ENCODE results near the gene IL17REL. TPM values are rescaled to one million over a fixed set of nuclear protein-coding genes. Genes with fewer than 3 reads are reported as not detected.

The IL17REL gene
- total RNA-seq, 4 donors from 2014 or later, result not detected

GRCh38 chr22:50056214-50056972 lies 43.8 kb upstream of the IL17REL start:
- WGBS, 2 donors, result 56 to 74% methylated on average over 25 to 26 of the region's 34 CpGs
- no peak for DNase-seq
- H3K27me3 ChIP-seq, result peaks cover 8 to 72% (median 11%) of the 10 kb centered on the region in 4 donors
- no peaks in the 10 kb centered on the region for H3K36me3 ChIP-seq
- intact Hi-C loops (cut with DNase I), result no loop called here
- peaks cover 7 to 18% (median 9%) of the 10 kb centered on the region in 3 donors for H3K4me1 ChIP-seq
- no peak overlapping the region for H3K4me3 ChIP-seq
- peaks cover 0 to 18% (median 0%) of the 10 kb centered on the region in 3 donors for H3K9me3 ChIP-seq
- H3K27ac ChIP-seq, result no peak overlapping the region
- TF ChIP-seq CTCF (IDR thresholded peaks at IDR 0.05) (no peak), POLR2A (IDR thresholded peaks at IDR 0.05) (no peak)

GRCh38 chr22:50053861-50054260 lies 41.3 kb upstream of the IL17REL start:
- intact Hi-C loops (cut with DNase I), result no loop called here
- TF ChIP-seq POLR2A (IDR thresholded peaks at IDR 0.05) (no peak), CTCF (IDR thresholded peaks at IDR 0.05) (no peak)
- Histone ChIP-seq H3K9me3 (peaks cover 0 to 18% (median 0%) of the 10 kb centered on the region in 3 donors), H3K36me3 (no peaks in the 10 kb centered on the region), H3K27me3 (peaks cover 4 to 56% (median 6%) of the 10 kb centered on the region in 4 donors), H3K27ac (no peak overlapping the region), H3K4me1 (peaks cover 5 to 7% (median 6%) of the 10 kb centered on the region in 3 donors), H3K4me3 (no peak overlapping the region)
- no peak for DNase-seq
- WGBS, 2 donors, result 65 to 92% methylated on average over 16 to 18 of the region's 18 CpGs

- 84% methylated on average over 18 of the region's 18 CpGs; no CpG with 5 or more reads in 1 of the 2 donors for WGBS, 2 donors
- H3K4me3 ChIP-seq, result no peak overlapping the region
- no peaks in the 10 kb centered on the region for H3K4me1 ChIP-seq
- peaks cover 0 to 18% (median 0%) of the 10 kb centered on the region in 3 donors for H3K9me3 ChIP-seq
- no peaks in the 10 kb centered on the region for H3K36me3 ChIP-seq
- no peak overlapping the region for H3K27ac ChIP-seq
- TF ChIP-seq CTCF (IDR thresholded peaks at IDR 0.05) (no peak), POLR2A (IDR thresholded peaks at IDR 0.05) (no peak)
- intact Hi-C loops (cut with DNase I), result no loop called here
- no peak for DNase-seq
- peaks cover 0 to 52% (median 0%) of the 10 kb centered on the region in 4 donors for H3K27me3 ChIP-seq
Observed at GRCh38 chr22:50051930-50052329, 39.4 kb upstream of the IL17REL start.

- no peak for DNase-seq
- Histone ChIP-seq H3K4me1 (no peaks in the 10 kb centered on the region), H3K27me3 (peaks cover 0 to 52% (median 2%) of the 10 kb centered on the region in 4 donors), H3K4me3 (no peak overlapping the region), H3K27ac (no peak overlapping the region), H3K36me3 (no peaks in the 10 kb centered on the region), H3K9me3 (peaks cover 0 to 18% (median 0%) of the 10 kb centered on the region in 3 donors)
- 84 to 86% methylated on average over 23 to 26 of the region's 36 CpGs for WGBS, 2 donors
- intact Hi-C loops (cut with DNase I), result no loop called here
- no peak for TF ChIP-seq CTCF (IDR thresholded peaks at IDR 0.05)
- no peak for TF ChIP-seq POLR2A (IDR thresholded peaks at IDR 0.05)
Observed at GRCh38 chr22:50049299-50050195, 37.0 kb upstream of the IL17REL start.
